Measurements from ENCODE around the gene DNMT3B.
"Not testable (repeated sequence)": the region's sequence is repeated elsewhere in the genome, so short reads cannot be mapped to it uniquely, and the experiment has no call there.

Gene DNMT3B

DNA sequence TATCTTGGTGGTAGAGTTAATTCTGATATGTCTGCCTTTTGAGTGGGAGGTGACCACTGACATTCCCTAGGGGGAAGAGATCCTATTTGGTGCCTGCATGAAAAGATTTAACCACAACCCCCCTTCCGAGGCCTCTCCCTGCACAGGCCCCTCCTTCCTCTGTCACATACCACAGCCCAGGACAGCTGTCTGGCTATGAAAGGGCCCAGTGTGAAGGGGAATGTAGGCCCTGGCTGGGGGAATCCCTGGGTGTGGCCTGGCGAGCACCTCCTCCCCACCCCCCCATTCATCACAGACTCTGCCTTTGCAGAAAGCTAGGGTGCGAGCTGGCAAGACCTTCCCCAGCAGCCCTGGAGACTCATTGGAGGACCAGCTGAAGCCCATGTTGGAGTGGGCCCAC is 30.1 kb downstream of the DNMT3B start:
- no peaks in the 10 kb centered on the region for H3K9me3 Mint-ChIP-seq
- no peak overlapping the region for H3K4me3 Mint-ChIP-seq
- peak; percentile 16 for DNase-seq (ENCODE audit: low spot score)
- H3K27me3 Mint-ChIP-seq (ENCODE audit: low read depth): no peaks in the 10 kb centered on the region
- H3K27ac Mint-ChIP-seq: no peak overlapping the region
- no peaks in the 10 kb centered on the region for H3K36me3 Mint-ChIP-seq (ENCODE audit: low read depth)
- peaks cover 21% of the 10 kb centered on the region for H3K4me1 Mint-ChIP-seq (ENCODE audit: low read depth)

DNA sequence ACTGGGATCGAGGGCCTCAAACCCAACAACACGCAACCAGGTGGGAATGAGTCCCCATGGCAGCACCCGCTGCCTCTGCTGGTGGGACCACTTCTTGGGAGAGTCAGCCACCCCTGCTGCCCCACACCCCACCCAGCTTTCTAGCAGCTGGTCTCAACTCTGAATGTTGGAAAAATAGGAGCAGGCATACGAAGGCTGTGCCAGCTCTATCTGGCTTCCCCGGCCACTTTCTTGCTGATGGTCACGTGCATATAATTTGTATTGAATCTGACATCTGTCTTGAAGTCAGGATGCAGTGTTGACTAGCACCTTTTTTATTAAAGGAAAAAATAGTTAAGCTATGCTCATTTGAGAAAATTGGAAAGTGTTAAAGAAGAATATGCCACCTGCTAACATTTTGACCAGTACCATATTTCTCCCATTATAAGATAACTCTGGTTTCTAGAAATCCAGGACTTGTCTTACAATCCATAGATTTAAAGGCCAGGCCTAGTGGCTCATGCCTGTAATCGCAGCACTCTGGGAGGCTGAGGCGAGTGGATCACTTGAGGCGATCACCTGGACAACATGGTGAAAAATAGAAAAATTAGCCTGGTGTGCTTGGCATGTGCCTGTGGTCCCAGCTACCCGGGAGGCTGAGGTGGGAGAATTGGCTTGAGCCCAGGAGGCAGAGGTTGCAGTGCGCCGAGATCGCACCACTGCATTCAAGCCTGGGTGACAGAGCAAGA is 30.7 kb downstream of the DNMT3B start:
- peak overlapping the region; percentile 7 for H3K27ac Mint-ChIP-seq
- peaks cover 21% of the 10 kb centered on the region for H3K4me1 Mint-ChIP-seq (ENCODE audit: low read depth)
- no peaks in the 10 kb centered on the region for H3K27me3 Mint-ChIP-seq (ENCODE audit: low read depth)
- H3K36me3 Mint-ChIP-seq (ENCODE audit: low read depth): no peaks in the 10 kb centered on the region
- no peak for DNase-seq (ENCODE audit: low spot score)
- no peaks in the 10 kb centered on the region for H3K9me3 Mint-ChIP-seq
- H3K4me3 Mint-ChIP-seq: no peak overlapping the region

DNA sequence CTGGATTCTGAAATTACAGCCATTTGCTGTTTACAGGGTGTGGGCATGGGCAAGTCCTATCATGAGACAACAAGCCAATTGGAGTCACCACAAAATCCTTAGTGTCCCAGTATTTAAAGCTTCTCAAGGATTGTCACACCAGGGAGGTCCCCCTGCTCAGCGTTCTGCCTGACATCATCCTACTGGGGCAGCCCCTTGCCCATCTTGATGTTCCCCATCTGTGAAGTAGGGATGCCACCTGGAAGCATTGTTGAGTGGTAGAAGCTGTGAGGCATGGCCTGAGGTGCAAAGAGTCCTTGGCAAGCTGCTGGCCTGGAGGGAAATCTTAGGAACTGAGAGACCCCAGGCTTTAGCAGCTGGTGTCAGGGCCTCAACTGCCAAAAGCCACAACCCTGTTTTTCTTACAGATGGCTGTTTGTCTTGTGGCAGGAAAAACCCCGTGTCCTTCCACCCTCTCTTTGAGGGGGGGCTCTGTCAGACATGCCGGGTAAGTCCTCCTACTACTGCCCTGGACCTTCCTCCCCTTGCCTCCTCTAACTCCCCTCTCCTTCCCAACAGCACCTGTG is 34.3 kb downstream of the DNMT3B start:
- DNase-seq (ENCODE audit: low spot score): no peak
- Mint-ChIP-seq H3K4me3 (no peak overlapping the region), H3K9me3 (no peaks in the 10 kb centered on the region), H3K27ac (no peak overlapping the region), H3K36me3 (ENCODE audit: low read depth) (no peaks in the 10 kb centered on the region), H3K27me3 (ENCODE audit: low read depth) (no peaks in the 10 kb centered on the region), H3K4me1 (ENCODE audit: low read depth) (peaks cover 19% of the 10 kb centered on the region)

DNA sequence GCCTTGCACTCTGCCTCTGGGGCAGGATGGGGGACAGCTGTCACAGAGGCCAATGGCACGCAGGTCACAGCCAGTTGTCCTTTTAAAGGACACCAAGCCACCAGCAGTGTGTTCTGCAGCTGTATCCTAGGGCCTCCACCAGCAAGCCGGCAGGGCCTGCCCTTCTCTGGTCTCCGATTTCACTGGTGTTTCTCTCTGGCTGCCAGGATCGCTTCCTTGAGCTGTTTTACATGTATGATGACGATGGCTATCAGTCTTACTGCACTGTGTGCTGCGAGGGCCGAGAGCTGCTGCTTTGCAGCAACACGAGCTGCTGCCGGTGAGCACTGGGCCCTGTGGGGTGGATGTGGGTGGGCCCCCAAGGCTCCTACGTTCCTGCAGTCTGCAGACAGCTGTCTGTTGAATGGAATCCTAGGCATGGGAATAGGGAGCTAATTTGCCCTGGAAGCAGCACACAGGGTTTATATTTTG is 34.8 kb downstream of the DNMT3B start:
- peaks cover 18% of the 10 kb centered on the region for H3K4me1 Mint-ChIP-seq (ENCODE audit: low read depth)
- no peak overlapping the region for H3K27ac Mint-ChIP-seq
- no peaks in the 10 kb centered on the region for H3K36me3 Mint-ChIP-seq (ENCODE audit: low read depth)
- H3K27me3 Mint-ChIP-seq (ENCODE audit: low read depth): no peaks in the 10 kb centered on the region
- no peak for DNase-seq (ENCODE audit: low spot score)
- H3K4me3 Mint-ChIP-seq: no peak overlapping the region
- no peaks in the 10 kb centered on the region for H3K9me3 Mint-ChIP-seq

DNA sequence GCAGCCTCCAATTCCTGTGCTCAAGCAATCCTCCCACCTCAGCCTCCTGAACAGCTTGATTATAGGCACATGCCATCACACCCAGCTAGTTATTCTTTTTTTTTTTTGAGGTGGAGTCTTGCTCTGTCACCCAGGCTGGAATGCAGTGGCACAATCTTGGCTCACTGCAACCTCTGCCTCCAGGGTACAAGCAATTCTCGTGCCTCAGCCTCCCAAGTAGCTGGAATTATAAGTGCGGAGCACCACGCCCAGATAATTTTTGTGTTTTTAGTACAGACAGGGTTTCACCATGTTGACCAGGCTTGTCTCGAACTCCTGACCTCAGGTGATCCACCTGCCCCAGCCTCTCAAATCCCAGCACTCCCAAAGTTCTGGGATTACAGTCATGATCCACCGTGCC is 35.4 kb downstream of the DNMT3B start:
- H3K4me3 Mint-ChIP-seq; H3K27ac Mint-ChIP-seq; DNase-seq (ENCODE audit: low spot score); H3K36me3 Mint-ChIP-seq (ENCODE audit: low read depth); H3K27me3 Mint-ChIP-seq (ENCODE audit: low read depth); H3K9me3 Mint-ChIP-seq: not testable (repeated sequence)
- peaks cover 14% of the 10 kb centered on the region for H3K4me1 Mint-ChIP-seq (ENCODE audit: low read depth)

DNA sequence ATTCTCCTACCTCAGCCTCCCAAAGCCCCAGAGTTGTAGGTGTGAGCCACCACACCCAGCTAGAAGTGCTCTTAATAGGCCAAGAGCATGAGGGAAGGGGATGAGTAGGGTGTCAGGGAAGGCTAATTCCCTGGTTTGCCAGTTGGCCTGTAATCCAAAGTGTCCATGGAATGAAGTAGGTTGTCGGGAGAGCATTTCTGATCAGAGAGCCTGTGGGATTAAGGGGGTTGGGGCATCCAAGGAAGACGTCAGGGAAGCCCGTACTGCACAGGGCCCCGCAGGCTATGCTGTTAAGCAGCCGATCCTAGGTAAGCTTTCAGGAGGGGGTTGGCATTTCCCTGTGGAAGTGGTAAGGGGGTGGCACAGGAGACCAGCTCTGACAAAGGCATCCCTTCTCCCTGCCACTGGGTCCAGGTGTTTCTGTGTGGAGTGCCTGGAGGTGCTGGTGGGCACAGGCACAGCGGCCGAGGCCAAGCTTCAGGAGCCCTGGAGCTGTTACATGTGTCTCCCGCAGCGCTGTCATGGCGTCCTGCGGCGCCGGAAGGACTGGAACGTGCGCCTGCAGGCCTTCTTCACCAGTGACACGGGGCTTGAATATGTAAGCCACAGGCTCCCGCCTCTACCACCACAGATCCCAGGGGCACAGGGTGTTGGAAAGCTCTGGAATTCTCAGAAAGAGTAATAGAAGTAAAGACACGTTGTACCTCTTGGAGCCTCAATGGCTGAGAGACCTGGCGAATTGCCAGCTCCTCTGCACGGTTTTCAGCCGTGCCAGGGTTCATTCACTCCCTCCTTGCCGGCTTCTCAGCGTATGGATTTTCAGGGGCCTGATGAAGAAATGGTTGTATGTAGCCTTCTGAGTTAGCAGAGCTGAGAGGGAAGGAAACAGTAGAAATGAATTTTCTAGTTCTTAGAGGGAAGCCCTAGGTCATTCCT is 36.1 kb downstream of the DNMT3B start:
- H3K27me3 Mint-ChIP-seq (ENCODE audit: low read depth): no peaks in the 10 kb centered on the region
- H3K27ac Mint-ChIP-seq: no peak overlapping the region
- H3K4me1 Mint-ChIP-seq (ENCODE audit: low read depth): peaks cover 10% of the 10 kb centered on the region
- H3K9me3 Mint-ChIP-seq: no peaks in the 10 kb centered on the region
- no peak overlapping the region for H3K4me3 Mint-ChIP-seq
- no peak for DNase-seq (ENCODE audit: low spot score)
- H3K36me3 Mint-ChIP-seq (ENCODE audit: low read depth): peaks cover 2% of the 10 kb centered on the region

DNA sequence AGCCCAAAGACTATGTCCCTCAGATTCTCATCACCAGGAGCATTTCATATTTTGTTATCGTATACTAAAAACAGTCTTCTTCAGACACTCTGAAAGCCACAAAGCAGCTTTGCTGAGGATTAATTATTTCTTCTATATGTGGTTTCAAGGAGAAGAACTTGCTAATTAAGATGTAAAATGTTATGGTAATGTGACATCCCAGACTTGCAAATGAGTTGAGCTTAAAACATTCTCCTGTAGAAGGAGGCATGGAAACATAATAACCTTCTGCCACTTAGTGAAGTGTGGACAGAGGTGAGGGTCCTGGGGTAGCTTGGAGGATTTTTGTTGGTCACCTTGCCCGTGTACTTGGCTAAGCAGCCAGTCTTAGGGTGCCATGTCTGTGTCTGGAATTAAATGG is 40.9 kb downstream of the DNMT3B start:
- H3K4me3 Mint-ChIP-seq: no peak overlapping the region
- H3K36me3 Mint-ChIP-seq (ENCODE audit: low read depth): peaks cover 2% of the 10 kb centered on the region
- no peak overlapping the region for H3K27ac Mint-ChIP-seq
- H3K4me1 Mint-ChIP-seq (ENCODE audit: low read depth): no peaks in the 10 kb centered on the region
- H3K27me3 Mint-ChIP-seq (ENCODE audit: low read depth): no peaks in the 10 kb centered on the region
- no peak for DNase-seq (ENCODE audit: low spot score)
- H3K9me3 Mint-ChIP-seq: no peaks in the 10 kb centered on the region

DNA sequence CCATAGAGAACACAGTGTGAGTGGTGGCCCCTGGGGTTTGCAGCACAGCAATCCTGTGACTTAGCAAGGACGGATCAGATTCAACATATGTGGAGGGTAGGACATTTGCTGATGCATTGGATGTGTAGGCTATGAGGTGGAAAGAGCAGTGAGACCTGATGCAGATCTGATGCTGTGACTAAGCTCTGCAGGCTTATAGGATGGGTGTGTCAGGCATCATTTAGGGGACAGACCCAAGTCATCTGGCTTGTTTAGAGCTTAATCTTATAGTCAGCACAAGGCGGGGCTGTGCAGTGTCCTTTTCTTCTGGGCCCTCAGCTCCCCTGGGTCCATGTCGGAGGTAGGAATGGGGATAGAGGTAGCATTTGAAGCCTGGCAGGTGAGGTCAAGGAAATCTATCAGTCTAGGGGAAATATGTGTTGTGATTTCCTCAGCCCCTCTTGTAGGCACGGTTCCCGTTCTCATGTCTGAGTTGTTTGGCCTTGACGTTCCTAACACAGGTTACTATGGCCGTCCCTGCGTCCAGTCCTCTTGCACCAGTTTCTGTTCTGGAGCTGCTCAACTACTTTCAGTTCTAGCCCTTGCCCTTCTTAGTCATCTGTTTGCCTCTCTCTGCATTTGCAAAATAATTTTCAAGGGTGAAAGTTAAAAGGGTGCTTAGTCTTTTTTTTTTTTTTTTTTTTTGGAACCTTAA is 42.0 kb downstream of the DNMT3B start:
- no peaks in the 10 kb centered on the region for H3K9me3 Mint-ChIP-seq
- H3K27ac Mint-ChIP-seq: no peak overlapping the region
- no peak overlapping the region for H3K4me3 Mint-ChIP-seq
- no peaks in the 10 kb centered on the region for H3K27me3 Mint-ChIP-seq (ENCODE audit: low read depth)
- peaks cover 2% of the 10 kb centered on the region for H3K36me3 Mint-ChIP-seq (ENCODE audit: low read depth)
- DNase-seq (ENCODE audit: low spot score): no peak
- no peaks in the 10 kb centered on the region for H3K4me1 Mint-ChIP-seq (ENCODE audit: low read depth)

DNA sequence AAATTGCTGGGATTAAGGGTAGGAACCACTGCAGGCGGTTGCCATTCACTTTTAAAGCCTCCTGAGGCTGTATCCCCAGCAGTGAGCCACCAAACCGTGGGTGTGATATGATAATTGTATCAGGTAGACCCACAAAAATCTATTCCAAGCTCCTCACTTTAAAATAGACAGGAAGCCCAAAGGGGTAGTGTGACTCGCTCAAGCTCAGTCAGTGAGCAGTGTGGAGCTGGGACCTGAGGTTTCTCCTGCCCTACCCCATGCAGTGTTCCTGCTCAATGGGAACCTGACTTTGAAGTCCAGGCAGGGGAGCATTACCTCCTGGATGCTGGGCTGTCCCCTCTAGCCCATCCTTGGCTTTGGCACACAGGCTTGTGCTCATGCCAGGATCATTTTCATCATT is 42.6 kb downstream of the DNMT3B start:
- no peak overlapping the region for H3K4me3 Mint-ChIP-seq
- no peaks in the 10 kb centered on the region for H3K9me3 Mint-ChIP-seq
- H3K27me3 Mint-ChIP-seq (ENCODE audit: low read depth): no peaks in the 10 kb centered on the region
- H3K27ac Mint-ChIP-seq: no peak overlapping the region
- H3K4me1 Mint-ChIP-seq (ENCODE audit: low read depth): no peaks in the 10 kb centered on the region
- peaks cover 2% of the 10 kb centered on the region for H3K36me3 Mint-ChIP-seq (ENCODE audit: low read depth)
- no peak for DNase-seq (ENCODE audit: low spot score)

DNA sequence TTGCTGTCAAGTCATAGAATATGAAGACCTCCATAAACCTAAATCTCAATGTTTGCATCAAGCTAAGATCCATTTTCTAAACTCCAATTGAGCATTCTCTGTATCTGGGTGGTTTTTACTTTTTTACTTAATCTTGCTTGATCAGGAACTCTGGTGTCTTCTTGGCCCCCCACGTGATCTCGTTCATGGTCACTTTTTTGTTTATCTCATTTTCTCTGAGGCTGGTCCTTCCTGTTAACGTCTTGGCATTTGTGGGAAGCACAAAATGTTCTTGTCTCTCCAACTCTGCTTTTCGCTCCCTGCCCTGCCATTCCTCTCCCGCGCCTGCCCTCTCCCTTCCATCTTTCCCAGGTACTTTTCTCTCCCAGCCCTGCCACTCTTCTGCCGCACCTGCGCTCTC is 43.5 kb downstream of the DNMT3B start:
- H3K27ac Mint-ChIP-seq: no peak overlapping the region
- DNase-seq (ENCODE audit: low spot score): no peak
- no peaks in the 10 kb centered on the region for H3K9me3 Mint-ChIP-seq
- H3K36me3 Mint-ChIP-seq (ENCODE audit: low read depth): peaks cover 2% of the 10 kb centered on the region
- H3K27me3 Mint-ChIP-seq (ENCODE audit: low read depth): no peaks in the 10 kb centered on the region
- H3K4me1 Mint-ChIP-seq (ENCODE audit: low read depth): no peaks in the 10 kb centered on the region
- H3K4me3 Mint-ChIP-seq: no peak overlapping the region

DNA sequence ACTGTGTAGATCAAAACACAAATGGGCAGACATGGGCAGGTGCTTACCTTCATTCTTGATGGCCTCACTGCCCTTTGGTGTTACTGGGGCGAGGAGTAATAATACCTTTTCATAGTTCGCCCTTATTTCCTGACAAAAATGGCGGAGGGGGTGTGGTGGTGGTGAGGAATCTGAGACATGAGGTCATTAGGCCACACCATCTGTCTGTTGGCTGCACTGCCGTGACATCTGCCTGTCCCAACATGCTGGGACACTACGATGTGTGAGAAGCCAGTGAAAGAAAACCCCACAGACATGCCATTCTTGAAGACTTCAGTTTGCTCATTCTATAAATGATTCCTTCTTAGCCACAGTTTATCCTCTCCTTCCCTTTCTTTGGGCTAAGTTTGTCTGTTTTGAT is 44.2 kb downstream of the DNMT3B start:
- H3K36me3 Mint-ChIP-seq (ENCODE audit: low read depth): peaks cover 2% of the 10 kb centered on the region
- no peaks in the 10 kb centered on the region for H3K27me3 Mint-ChIP-seq (ENCODE audit: low read depth)
- H3K4me1 Mint-ChIP-seq (ENCODE audit: low read depth): no peaks in the 10 kb centered on the region
- H3K4me3 Mint-ChIP-seq: no peak overlapping the region
- H3K27ac Mint-ChIP-seq: no peak overlapping the region
- H3K9me3 Mint-ChIP-seq: no peaks in the 10 kb centered on the region
- DNase-seq (ENCODE audit: low spot score): no peak

DNA sequence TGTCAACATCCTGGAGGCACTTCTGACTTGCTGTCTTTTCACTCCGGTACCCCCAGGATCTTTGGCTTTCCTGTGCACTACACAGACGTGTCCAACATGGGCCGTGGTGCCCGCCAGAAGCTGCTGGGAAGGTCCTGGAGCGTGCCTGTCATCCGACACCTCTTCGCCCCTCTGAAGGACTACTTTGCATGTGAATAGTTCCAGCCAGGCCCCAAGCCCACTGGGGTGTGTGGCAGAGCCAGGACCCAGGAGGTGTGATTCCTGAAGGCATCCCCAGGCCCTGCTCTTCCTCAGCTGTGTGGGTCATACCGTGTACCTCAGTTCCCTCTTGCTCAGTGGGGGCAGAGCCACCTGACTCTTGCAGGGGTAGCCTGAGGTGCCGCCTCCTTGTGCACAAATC is 45.5 kb downstream of the DNMT3B start:
- H3K27ac Mint-ChIP-seq: no peak overlapping the region
- peaks cover 2% of the 10 kb centered on the region for H3K36me3 Mint-ChIP-seq (ENCODE audit: low read depth)
- no peak for DNase-seq (ENCODE audit: low spot score)
- no peak overlapping the region for H3K4me3 Mint-ChIP-seq
- H3K27me3 Mint-ChIP-seq (ENCODE audit: low read depth): no peaks in the 10 kb centered on the region
- H3K9me3 Mint-ChIP-seq: no peaks in the 10 kb centered on the region
- no peaks in the 10 kb centered on the region for H3K4me1 Mint-ChIP-seq (ENCODE audit: low read depth)

DNA sequence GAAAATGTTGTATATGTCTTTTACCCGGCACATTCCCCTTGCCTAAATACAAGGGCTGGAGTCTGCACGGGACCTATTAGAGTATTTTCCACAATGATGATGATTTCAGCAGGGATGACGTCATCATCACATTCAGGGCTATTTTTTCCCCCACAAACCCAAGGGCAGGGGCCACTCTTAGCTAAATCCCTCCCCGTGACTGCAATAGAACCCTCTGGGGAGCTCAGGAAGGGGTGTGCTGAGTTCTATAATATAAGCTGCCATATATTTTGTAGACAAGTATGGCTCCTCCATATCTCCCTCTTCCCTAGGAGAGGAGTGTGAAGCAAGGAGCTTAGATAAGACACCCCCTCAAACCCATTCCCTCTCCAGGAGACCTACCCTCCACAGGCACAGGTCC is 46.3 kb downstream of the DNMT3B start:
- Mint-ChIP-seq H3K27me3 (ENCODE audit: low read depth) (no peaks in the 10 kb centered on the region), H3K4me3 (no peak overlapping the region), H3K36me3 (ENCODE audit: low read depth) (no peaks in the 10 kb centered on the region), H3K9me3 (no peaks in the 10 kb centered on the region), H3K27ac (no peak overlapping the region), H3K4me1 (ENCODE audit: low read depth) (no peaks in the 10 kb centered on the region)
- DNase-seq (ENCODE audit: low spot score): no peak

DNA sequence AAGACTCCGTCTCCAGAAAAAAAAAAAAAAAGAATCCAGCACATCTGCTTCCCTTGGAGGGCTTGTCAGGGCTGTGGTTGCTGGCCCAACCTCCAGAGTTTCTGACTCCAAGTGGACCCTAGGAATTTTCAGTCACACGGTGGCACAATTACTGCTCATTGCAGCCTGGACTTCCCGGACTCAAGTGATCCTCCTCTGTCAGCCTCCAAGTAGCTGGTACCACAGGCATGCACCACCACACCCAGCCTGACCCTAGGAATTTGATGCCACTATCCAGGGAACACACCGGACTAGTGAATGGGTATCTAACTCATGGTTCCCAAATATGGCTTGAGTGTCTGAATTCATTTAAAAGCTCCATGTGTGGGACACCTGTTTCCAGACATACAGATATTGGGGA is 47.7 kb downstream of the DNMT3B start:
- no peak overlapping the region for H3K4me3 Mint-ChIP-seq
- no peak overlapping the region for H3K27ac Mint-ChIP-seq
- H3K9me3 Mint-ChIP-seq: no peaks in the 10 kb centered on the region
- H3K4me1 Mint-ChIP-seq (ENCODE audit: low read depth): no peaks in the 10 kb centered on the region
- H3K27me3 Mint-ChIP-seq (ENCODE audit: low read depth): no peaks in the 10 kb centered on the region
- DNase-seq (ENCODE audit: low spot score): no peak
- H3K36me3 Mint-ChIP-seq (ENCODE audit: low read depth): no peaks in the 10 kb centered on the region

Data from T-helper 2 cell treated with Interferon-gamma antibody and Interleukin-4, amounts not matched to agents 5 μg/mL and 100 μg/mL, for 36 hours (primary cell).